Ishikawa (cell line): ENCODE measurements around the gene CPAMD8.

ENCODE experiments used
- CEBPB ChIP-seq: IDR thresholded peaks from 2 replicates; pipeline ENCODE4 v1.6.1; 2012
- EGR1 ChIP-seq: IDR thresholded peaks from 2 replicates; pipeline ENCODE4 v1.6.1; 2012
- EP300 ChIP-seq: IDR thresholded peaks from 2 replicates; pipeline ENCODE4 v1.6.1; 2012; ENCODE audit warnings: borderline replicate concordance
- FOXM1 ChIP-seq: IDR thresholded peaks from 2 replicates; pipeline ENCODE4 v1.6.1; 2012; ENCODE audit warnings: low read depth, borderline replicate concordance
- RAD21 ChIP-seq: IDR thresholded peaks from 2 replicates; pipeline ENCODE4 v1.6.1; 2012; ENCODE audit warnings: low read depth
- TCF12 ChIP-seq: IDR thresholded peaks from 2 replicates; pipeline ENCODE4 v1.6.1; 2012; ENCODE audit warnings: low read depth
- TEAD4 ChIP-seq: IDR thresholded peaks from 2 replicates; pipeline ENCODE4 v1.6.1; 2012
- ZBTB7A ChIP-seq: IDR thresholded peaks from 2 replicates; pipeline ENCODE4 v1.6.1; 2012; ENCODE audit warnings: low read depth
- TF ChIP-seq, protein P1 (sequence below): IDR thresholded peaks from 2 replicates; pipeline ENCODE4 v1.6.1; 2012; ENCODE audit warnings: low read depth, mild to moderate bottlenecking
- TF ChIP-seq, protein P2 (sequence below): IDR thresholded peaks from 2 replicates; pipeline ENCODE4 v1.6.1; 2012
- TF ChIP-seq, protein P3 (sequence below): IDR thresholded peaks from 2 replicates; pipeline ENCODE4 v1.6.1; 2012

DNA sequence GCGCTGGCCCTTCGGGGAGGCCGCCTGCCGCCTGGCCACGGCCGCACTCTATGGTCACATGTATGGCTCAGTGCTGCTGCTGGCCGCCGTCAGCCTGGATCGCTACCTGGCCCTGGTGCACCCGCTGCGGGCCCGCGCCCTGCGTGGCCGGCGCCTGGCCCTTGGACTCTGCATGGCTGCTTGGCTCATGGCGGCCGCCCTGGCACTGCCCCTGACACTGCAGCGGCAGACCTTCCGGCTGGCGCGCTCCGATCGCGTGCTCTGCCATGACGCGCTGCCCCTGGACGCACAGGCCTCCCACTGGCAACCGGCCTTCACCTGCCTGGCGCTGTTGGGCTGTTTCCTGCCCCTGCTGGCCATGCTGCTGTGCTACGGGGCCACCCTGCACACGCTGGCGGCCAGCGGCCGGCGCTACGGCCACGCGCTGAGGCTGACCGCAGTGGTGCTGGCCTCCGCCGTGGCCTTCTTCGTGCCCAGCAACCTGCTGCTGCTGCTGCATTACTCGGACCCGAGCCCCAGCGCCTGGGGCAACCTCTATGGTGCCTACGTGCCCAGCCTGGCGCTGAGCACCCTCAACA lies 136.6 kb downstream of the CPAMD8 start:
- TF ChIP-seq, protein P1, sequence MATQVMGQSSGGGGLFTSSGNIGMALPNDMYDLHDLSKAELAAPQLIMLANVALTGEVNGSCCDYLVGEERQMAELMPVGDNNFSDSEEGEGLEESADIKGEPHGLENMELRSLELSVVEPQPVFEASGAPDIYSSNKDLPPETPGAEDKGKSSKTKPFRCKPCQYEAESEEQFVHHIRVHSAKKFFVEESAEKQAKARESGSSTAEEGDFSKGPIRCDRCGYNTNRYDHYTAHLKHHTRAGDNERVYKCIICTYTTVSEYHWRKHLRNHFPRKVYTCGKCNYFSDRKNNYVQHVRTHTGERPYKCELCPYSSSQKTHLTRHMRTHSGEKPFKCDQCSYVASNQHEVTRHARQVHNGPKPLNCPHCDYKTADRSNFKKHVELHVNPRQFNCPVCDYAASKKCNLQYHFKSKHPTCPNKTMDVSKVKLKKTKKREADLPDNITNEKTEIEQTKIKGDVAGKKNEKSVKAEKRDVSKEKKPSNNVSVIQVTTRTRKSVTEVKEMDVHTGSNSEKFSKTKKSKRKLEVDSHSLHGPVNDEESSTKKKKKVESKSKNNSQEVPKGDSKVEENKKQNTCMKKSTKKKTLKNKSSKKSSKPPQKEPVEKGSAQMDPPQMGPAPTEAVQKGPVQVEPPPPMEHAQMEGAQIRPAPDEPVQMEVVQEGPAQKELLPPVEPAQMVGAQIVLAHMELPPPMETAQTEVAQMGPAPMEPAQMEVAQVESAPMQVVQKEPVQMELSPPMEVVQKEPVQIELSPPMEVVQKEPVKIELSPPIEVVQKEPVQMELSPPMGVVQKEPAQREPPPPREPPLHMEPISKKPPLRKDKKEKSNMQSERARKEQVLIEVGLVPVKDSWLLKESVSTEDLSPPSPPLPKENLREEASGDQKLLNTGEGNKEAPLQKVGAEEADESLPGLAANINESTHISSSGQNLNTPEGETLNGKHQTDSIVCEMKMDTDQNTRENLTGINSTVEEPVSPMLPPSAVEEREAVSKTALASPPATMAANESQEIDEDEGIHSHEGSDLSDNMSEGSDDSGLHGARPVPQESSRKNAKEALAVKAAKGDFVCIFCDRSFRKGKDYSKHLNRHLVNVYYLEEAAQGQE: no peak
- TF ChIP-seq FOXM1 (no peak), TCF12 (no peak), RAD21 (peak; percentile 48; the same call in 1 of the 2 replicates), EGR1 (no peak), CEBPB (no peak), EP300 (no peak; the same call in 1 of the 2 replicates), ZBTB7A (no peak), TEAD4 (no peak)
- TF ChIP-seq, protein P2, sequence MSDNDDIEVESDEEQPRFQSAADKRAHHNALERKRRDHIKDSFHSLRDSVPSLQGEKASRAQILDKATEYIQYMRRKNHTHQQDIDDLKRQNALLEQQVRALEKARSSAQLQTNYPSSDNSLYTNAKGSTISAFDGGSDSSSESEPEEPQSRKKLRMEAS: peak; percentile 97
- TF ChIP-seq, protein P3, sequence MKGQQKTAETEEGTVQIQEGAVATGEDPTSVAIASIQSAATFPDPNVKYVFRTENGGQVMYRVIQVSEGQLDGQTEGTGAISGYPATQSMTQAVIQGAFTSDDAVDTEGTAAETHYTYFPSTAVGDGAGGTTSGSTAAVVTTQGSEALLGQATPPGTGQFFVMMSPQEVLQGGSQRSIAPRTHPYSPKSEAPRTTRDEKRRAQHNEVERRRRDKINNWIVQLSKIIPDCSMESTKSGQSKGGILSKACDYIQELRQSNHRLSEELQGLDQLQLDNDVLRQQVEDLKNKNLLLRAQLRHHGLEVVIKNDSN: no peak; the same call in 1 of the 2 replicates
